ENCODE data around the gene RAB3D. TPM values are rescaled to one million over a fixed set of nuclear protein-coding genes. Genes with fewer than 3 reads are reported as not detected.

The RAB3D gene
- total RNA-seq, 2 experiments from 2014 or later = 1.2 to 2.2 TPM

DNA sequence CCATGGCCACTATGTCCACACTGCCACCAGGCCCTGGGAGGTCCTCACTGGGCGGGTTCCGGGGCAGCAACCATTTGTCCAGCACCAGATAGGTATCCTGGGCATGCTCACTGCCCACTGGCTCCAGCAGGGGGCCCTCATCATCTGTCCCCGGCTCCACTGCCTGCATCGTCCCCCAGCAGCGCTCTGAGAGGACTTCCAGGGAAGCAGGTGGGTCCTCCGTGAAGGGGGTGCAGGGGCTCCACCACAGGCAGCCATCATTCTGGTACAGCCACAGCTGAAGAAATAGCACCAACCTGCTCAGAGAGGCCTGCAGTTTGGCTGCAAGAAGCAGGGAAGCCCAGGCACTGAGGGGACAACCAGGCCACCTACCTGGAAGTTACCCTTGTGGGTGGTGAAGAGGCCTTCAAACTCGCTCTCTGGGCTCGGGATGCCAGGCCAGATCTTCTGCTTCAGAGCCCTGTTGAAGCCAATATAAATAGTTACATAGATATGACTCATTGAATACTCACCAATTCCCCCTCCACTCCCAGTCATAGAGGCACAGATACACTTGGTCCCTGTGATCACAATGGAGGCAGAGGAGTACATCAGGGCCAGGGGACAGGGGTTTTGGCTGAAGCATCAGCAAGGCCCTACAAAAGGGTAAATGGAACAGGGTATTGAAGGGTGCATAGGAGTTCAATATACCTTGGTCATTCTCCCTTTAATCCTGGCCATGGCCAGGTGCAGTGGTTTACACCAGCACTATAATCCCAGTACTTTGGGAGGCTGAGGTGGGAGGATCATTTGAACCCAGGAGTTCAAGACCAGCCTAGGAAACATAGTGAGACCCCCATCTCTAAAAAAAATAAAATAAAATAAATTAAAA is 39.1 kb upstream of the RAB3D start:
- ATAC-seq (ENCODE audit: poor library complexity) (no peak), DNase-seq (peak in 3 of 14 experiments; percentile 22 to 46 (median 36))
- no peaks in the 10 kb centered on the region for H3K9me3 Mint-ChIP-seq
- POLR2A ChIA-PET = no interaction called here
- Histone ChIP-seq H3K9me3 (ENCODE audit: control insufficient read depth in 1 of 2, insufficient read depth in 1 of 2, low read length in 2 of 2) (peaks cover 0 to 8% of the 10 kb centered on the region in 2 experiments), H3K4me3 (ENCODE audit: low read length) (no peak overlapping the region), H3K27me3 (ENCODE audit: control insufficient read depth in 1 of 2, insufficient read depth in 2 of 2, low read length in 2 of 2) (peaks cover 12 to 13% of the 10 kb centered on the region in 2 experiments), H3K36me3 (ENCODE audit: insufficient read depth, low read length) (peaks cover 14% of the 10 kb centered on the region), H3K27ac (ENCODE audit: low read depth in 1 of 2, low read length in 2 of 2) (no peak overlapping the region), H3K4me1 (ENCODE audit: insufficient read depth, low read length) (peaks cover 80% of the 10 kb centered on the region)
- peaks cover 9% of the 10 kb centered on the region for H3K36me3 Mint-ChIP-seq (ENCODE audit: low read depth)
- TF ChIP-seq, protein P1, sequence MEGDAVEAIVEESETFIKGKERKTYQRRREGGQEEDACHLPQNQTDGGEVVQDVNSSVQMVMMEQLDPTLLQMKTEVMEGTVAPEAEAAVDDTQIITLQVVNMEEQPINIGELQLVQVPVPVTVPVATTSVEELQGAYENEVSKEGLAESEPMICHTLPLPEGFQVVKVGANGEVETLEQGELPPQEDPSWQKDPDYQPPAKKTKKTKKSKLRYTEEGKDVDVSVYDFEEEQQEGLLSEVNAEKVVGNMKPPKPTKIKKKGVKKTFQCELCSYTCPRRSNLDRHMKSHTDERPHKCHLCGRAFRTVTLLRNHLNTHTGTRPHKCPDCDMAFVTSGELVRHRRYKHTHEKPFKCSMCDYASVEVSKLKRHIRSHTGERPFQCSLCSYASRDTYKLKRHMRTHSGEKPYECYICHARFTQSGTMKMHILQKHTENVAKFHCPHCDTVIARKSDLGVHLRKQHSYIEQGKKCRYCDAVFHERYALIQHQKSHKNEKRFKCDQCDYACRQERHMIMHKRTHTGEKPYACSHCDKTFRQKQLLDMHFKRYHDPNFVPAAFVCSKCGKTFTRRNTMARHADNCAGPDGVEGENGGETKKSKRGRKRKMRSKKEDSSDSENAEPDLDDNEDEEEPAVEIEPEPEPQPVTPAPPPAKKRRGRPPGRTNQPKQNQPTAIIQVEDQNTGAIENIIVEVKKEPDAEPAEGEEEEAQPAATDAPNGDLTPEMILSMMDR (IDR thresholded peaks at IDR 0.05) = no peak
- CTCF ChIA-PET = interaction anchor here (1.3 kb wide), 1 partner anchor 56 kb away, joined by 7 read pairs; the partner anchor contains the start of gene ODAD3
- peaks cover 47% of the 10 kb centered on the region for H3K4me1 Mint-ChIP-seq (ENCODE audit: low read depth)
- no peak overlapping the region for H3K27ac Mint-ChIP-seq
- intact Hi-C loops (cut with DNase I, micrococcal nuclease) = loop anchor here (5.0 to 10.0 kb wide), 3 partner anchors 126 to 506 kb away; partner anchors contain the start of genes CARM1 (in 1 of the 2), TIMM29 (in 1 of the 2), YIPF2 (in 1 of the 2) and ZNF653 (in 1 of the 2)
- H3K4me3 Mint-ChIP-seq = no peak overlapping the region
- H3K27me3 Mint-ChIP-seq = peaks cover 18% of the 10 kb centered on the region

DNA sequence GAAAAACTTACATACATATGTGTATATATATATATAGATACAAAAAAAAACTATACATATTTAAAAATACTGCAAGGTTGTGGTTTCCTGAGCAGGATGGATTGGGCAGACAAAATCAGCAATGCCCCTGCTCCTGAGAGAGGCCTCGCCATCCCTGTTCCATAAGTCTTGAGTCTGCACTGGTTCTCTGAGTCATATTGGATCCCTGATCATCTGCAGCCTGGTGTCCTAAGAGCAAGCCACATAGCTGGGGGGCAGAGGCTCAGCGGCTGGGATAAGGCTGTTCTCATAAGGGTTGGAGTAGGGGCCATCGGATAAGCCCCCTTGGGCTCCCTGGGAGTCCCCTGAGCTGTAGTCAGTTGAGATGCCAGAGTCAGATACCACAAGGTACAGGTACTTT is 38.3 kb upstream of the RAB3D start:
- ChIA-PET CTCF (interaction anchor here (1.3 to 3.4 kb wide), 2 partner anchors 57 to 84 kb away, joined by 7 to 16 read pairs; partner anchors contain the start of gene ODAD3), POLR2A (no interaction called here)
- Mint-ChIP-seq H3K4me1 (ENCODE audit: low read depth) (peaks cover 47% of the 10 kb centered on the region), H3K4me3 (no peak overlapping the region), H3K9me3 (no peaks in the 10 kb centered on the region), H3K27me3 (peaks cover 15% of the 10 kb centered on the region), H3K27ac (no peak overlapping the region), H3K36me3 (ENCODE audit: low read depth) (peaks cover 9% of the 10 kb centered on the region)
- TF ChIP-seq, protein P1 (IDR thresholded peaks at IDR 0.05) = no peak
- Histone ChIP-seq H3K4me3 (ENCODE audit: low read length) (no peak overlapping the region), H3K4me1 (ENCODE audit: insufficient read depth, low read length) (peaks cover 74% of the 10 kb centered on the region), H3K9me3 (ENCODE audit: control insufficient read depth in 1 of 2, insufficient read depth in 1 of 2, low read length in 2 of 2) (peaks cover 0 to 3% of the 10 kb centered on the region in 2 experiments), H3K27ac (ENCODE audit: low read depth in 1 of 2, low read length in 2 of 2) (no peak overlapping the region), H3K36me3 (ENCODE audit: insufficient read depth, low read length) (peaks cover 14% of the 10 kb centered on the region), H3K27me3 (ENCODE audit: control insufficient read depth in 1 of 2, insufficient read depth in 2 of 2, low read length in 2 of 2) (peaks cover 4 to 6% of the 10 kb centered on the region in 2 experiments)
- intact Hi-C loops (cut with DNase I, micrococcal nuclease) = loop anchor here (5.0 to 10.0 kb wide), 3 partner anchors 127 to 505 kb away; partner anchors contain the start of genes CARM1 (in 1 of the 2), TIMM29 (in 1 of the 2), YIPF2 (in 1 of the 2) and ZNF653 (in 1 of the 2)
- ATAC-seq (ENCODE audit: poor library complexity) (no peak), DNase-seq (no peak)

DNA sequence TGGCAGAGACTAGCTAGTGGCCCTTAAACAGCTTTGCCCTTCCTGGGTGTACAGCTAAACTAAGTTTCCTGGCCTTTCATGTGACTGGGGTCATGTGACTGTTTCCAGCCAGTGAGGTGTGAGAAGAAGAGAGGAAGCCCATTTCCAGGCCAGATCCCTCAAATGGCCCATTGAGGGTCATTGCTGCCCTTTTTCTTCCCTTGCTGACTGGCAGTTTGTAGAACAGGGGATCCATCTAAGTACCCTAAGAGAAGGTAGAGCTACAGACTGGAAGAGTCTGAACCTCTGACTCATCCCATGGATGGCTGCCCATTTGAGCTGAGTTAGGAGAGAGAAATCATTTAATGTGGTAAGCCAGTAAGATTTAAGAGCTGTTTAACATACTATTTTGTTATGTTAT is 37.8 kb upstream of the RAB3D start:
- H3K9me3 Mint-ChIP-seq = no peaks in the 10 kb centered on the region
- intact Hi-C loops (cut with DNase I, micrococcal nuclease) = loop anchor here (5.0 to 10.0 kb wide), 3 partner anchors 128 to 505 kb away; partner anchors contain the start of genes CARM1 (in 1 of the 2), TIMM29 (in 1 of the 2), YIPF2 (in 1 of the 2) and ZNF653 (in 1 of the 2)
- DNase-seq (peak in 4 of 14 experiments; percentile 36 to 44 (median 42)), ATAC-seq (ENCODE audit: poor library complexity) (no peak)
- no peaks in the 10 kb centered on the region for H3K9me3 ChIP-seq (ENCODE audit: control insufficient read depth in 1 of 2, insufficient read depth in 1 of 2, low read length in 2 of 2)
- peaks cover 12% of the 10 kb centered on the region for H3K27me3 Mint-ChIP-seq
- H3K36me3 ChIP-seq (ENCODE audit: insufficient read depth, low read length) = peaks cover 14% of the 10 kb centered on the region
- H3K4me1 ChIP-seq (ENCODE audit: insufficient read depth, low read length) = peaks cover 70% of the 10 kb centered on the region
- no peak overlapping the region for H3K4me3 ChIP-seq (ENCODE audit: low read length)
- POLR2A ChIA-PET = interaction anchor here (0.9 to 1.0 kb wide), 2 partner anchors 45 to 58 kb away, joined by 3 to 7 read pairs; partner anchors contain the start of gene PRKCSH
- peak overlapping the region; percentile 67 for H3K4me3 Mint-ChIP-seq
- peaks cover 44% of the 10 kb centered on the region for H3K4me1 Mint-ChIP-seq (ENCODE audit: low read depth)
- H3K27ac Mint-ChIP-seq = peak overlapping the region; percentile 50
- no peak overlapping the region for H3K27ac ChIP-seq (ENCODE audit: low read depth in 1 of 2, low read length in 2 of 2)
- TF ChIP-seq, protein P1 (IDR thresholded peaks at IDR 0.05) = no peak
- H3K36me3 Mint-ChIP-seq (ENCODE audit: low read depth) = peaks cover 9% of the 10 kb centered on the region
- CTCF ChIA-PET = interaction anchor here (1.3 to 3.4 kb wide), 2 partner anchors 57 to 83 kb away, joined by 7 to 16 read pairs; partner anchors contain the start of gene ODAD3
- peaks cover 0 to 3% of the 10 kb centered on the region in 2 experiments for H3K27me3 ChIP-seq (ENCODE audit: control insufficient read depth in 1 of 2, insufficient read depth in 2 of 2, low read length in 2 of 2)
